DOHH2 (cell line): ENCODE data around the gene SRP19.

Experiments
- CTCF ChIP-seq: fragments of 200-600 bp; sonication (generic); IDR thresholded peaks from one replicate; pipeline ENCODE4 v1.5.1; 2014; ENCODE audit warnings: antibody characterized with exemption, mild to moderate bottlenecking, low read depth, low read length; ENCODE audit not compliant: poor library complexity, severe bottlenecking
- EZH2phosphoT487 ChIP-seq: fragments of 200-600 bp; sonication (generic); IDR thresholded peaks from 2 replicates; pipeline ENCODE4 v1.6.1; 2017; ENCODE audit warnings: borderline replicate concordance, mild to moderate bottlenecking, antibody characterized with exemption, low read length, moderate library complexity, mixed read lengths

- no peak for TF ChIP-seq CTCF
- TF ChIP-seq EZH2phosphoT487 = no peak
Observed at GRCh38 chr5:112910529-112910928, 49.4 kb downstream of the SRP19 start.
